Lower lobe of right lung (tissue), 2 donors: ENCODE measurements around the gene E2F6. TPM values are rescaled to one million over a fixed set of nuclear protein-coding genes. Genes with fewer than 3 reads are reported as not detected.

Experiments
- ATAC-seq, 2 donors: fragments of 200-7000 bp; cut with Tn5 transposase; one replicate each; pipeline ENCODE4 v1.9.1; 2020 to 2022; ENCODE audit warnings: mild to moderate bottlenecking in 2 of 2, moderate library complexity in 2 of 2
- DNase-seq: peaks from one replicate; pipeline ENCODE4 v3.0.0-alpha.2; 2020
- H3K27ac ChIP-seq: fragments of 200-600 bp; one replicate; pipeline ENCODE4 v1.8.0; 2022
- H3K27me3 ChIP-seq: fragments of 200-600 bp; one replicate; pipeline ENCODE4 v1.8.0; 2022; ENCODE audit warnings: low read depth
- H3K36me3 ChIP-seq: fragments of 200-600 bp; one replicate; pipeline ENCODE4 v1.8.0; 2022; ENCODE audit warnings: mild to moderate bottlenecking
- H3K4me1 ChIP-seq: fragments of 200-600 bp; one replicate; pipeline ENCODE4 v1.8.0; 2022
- H3K4me3 ChIP-seq: fragments of 200-600 bp; one replicate; pipeline ENCODE4 v1.8.0; 2022; ENCODE audit warnings: mild to moderate bottlenecking
- H3K9me3 ChIP-seq: fragments of 200-600 bp; one replicate; pipeline ENCODE4 v1.8.0; 2022
- CTCF ChIP-seq: fragments of 200-600 bp; IDR thresholded peaks from one replicate; pipeline ENCODE4 v1.8.0; 2022; ENCODE audit warnings: antibody characterized with exemption, mild to moderate bottlenecking
- intact Hi-C: fragments of 100-400 bp; cut with DNase I; formaldehyde crosslinking; loops from one replicate; pipeline ENCODE4 v1.11.0; 2022
- total RNA-seq: library from RNA; stranded (reverse); fragmentation: NEBNext Ultra II Directional; extraction: Animal tissue kit (Norgen Biotek cat#: 25700); gene quantifications from one replicate; pipeline ENCODE4 v1.2.1, GENCODE V29; 2021
- donor health status: DM: no; HTN: yes; CAD: no; lungs with severe emphysema.

E2F6 gene
- total RNA-seq, 1 donor from 2014 or later: 12.3 TPM

DNA sequence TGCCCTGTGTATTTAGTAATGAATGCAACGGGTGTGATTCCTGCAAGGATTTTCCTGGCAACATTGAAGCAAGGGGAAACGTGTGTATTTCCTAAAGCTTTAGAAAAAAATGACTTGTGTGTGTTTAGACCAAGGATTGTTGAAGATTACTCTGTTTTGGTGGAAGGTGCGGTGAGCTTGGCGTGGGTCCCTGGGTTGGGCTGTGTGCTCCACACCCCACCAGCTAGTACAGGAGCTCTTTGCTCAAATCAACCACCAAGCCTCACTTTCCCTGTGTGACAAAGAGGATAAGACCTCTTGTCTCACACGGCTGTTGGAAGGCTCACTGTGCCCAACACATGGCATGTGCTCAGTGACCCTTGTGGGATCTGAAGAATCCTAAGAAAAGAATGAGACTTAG lies 46.5 kb upstream of the E2F6 start:
- Histone ChIP-seq H3K4me3 (no peak overlapping the region), H3K27me3 (no peaks in the 10 kb centered on the region), H3K36me3 (no peaks in the 10 kb centered on the region), H3K27ac (no peak overlapping the region), H3K4me1 (no peaks in the 10 kb centered on the region), H3K9me3 (no peaks in the 10 kb centered on the region)
- intact Hi-C loops: no loop called here
- no peak for TF ChIP-seq CTCF
- ATAC-seq (no peak), DNase-seq (no peak)

DNA sequence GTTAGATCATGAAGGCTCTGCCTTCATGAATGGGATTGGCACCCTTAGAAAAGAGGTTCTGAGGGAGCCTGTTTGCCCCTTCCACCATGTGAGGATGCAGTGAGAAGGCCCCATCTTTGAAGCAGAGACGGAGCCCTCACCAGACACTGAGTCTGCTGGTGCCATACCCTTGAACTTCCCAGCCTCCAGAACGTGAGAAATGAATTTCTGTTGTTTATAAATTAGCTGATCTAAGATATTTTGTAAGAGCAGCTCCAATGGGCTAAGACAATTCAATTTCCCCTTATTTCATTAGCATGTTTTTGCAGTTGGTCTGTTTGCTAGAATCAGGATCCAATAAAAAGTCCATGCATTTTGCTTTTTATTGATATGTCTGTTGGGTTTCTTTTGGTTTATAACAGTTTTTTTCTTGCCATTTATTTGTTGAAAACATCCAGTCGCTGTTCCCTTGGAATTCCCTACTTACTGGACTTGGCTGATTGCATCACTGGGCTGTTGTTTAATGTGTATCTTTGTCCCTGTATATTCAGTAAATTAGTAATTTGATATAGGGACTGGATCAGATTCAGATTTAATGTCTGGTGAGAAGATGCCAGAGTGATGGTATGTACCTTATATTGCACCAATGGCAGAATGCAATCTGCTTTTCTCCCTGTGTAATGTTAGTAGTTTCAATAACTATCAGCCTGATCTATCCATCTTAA lies 43.8 kb upstream of the E2F6 start:
- no peak for DNase-seq
- no peaks in the 10 kb centered on the region for H3K27me3 ChIP-seq
- no peaks in the 10 kb centered on the region for H3K9me3 ChIP-seq
- H3K4me3 ChIP-seq: no peak overlapping the region
- no peak for TF ChIP-seq CTCF
- no peak overlapping the region for H3K27ac ChIP-seq
- ATAC-seq: no peak
- H3K36me3 ChIP-seq: no peaks in the 10 kb centered on the region
- no peaks in the 10 kb centered on the region for H3K4me1 ChIP-seq
- intact Hi-C loops: no loop called here

DNA sequence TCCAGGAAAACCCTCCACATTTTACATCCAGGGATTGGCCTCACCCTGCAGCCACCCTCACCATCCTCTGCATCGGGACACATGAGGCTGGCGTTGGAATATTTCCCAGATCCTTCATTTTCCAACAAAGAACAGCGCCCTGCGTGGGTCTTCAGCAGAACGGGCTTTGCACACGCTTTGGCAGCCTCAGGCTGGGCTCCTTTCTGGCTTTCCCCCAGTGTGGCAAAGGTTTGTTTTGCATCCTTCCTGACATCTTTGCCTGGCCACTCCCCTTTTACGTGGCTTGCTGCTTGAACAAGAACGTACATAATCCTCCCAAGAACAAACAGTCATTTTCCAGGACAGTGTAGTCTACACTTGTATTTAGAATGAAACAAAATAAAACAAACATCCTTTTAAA lies 42.3 kb upstream of the E2F6 start:
- no peak overlapping the region for H3K27ac ChIP-seq
- H3K36me3 ChIP-seq: no peaks in the 10 kb centered on the region
- ATAC-seq (no peak), DNase-seq (no peak)
- no peaks in the 10 kb centered on the region for H3K4me1 ChIP-seq
- no peak overlapping the region for H3K4me3 ChIP-seq
- intact Hi-C loops: no loop called here
- TF ChIP-seq CTCF: no peak
- no peaks in the 10 kb centered on the region for H3K27me3 ChIP-seq
- no peaks in the 10 kb centered on the region for H3K9me3 ChIP-seq

DNA sequence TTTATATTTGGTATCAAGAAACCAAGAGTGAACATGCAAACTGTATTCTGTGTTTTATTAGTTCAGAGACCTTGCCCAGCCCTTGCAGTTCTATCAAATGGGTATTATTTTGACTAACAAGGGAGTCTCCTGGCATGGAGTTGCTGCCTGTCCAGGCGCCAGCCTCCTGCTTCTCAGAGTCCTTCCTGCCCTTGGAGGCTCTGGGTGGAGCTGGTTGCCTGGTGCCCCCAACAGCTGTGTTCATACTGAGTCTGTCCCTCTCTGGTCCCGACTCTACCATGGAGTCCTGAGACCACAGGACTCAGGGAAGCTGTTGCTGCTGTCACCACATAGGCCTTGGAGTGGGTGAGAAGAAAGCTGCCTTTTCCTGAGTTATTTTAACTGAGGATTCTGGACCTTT lies 41.6 kb upstream of the E2F6 start:
- H3K4me3 ChIP-seq: no peak overlapping the region
- intact Hi-C loops: no loop called here
- TF ChIP-seq CTCF: no peak
- no peaks in the 10 kb centered on the region for H3K36me3 ChIP-seq
- H3K27ac ChIP-seq: no peak overlapping the region
- no peaks in the 10 kb centered on the region for H3K27me3 ChIP-seq
- ATAC-seq (no peak), DNase-seq (no peak)
- no peaks in the 10 kb centered on the region for H3K9me3 ChIP-seq
- H3K4me1 ChIP-seq: no peaks in the 10 kb centered on the region

DNA sequence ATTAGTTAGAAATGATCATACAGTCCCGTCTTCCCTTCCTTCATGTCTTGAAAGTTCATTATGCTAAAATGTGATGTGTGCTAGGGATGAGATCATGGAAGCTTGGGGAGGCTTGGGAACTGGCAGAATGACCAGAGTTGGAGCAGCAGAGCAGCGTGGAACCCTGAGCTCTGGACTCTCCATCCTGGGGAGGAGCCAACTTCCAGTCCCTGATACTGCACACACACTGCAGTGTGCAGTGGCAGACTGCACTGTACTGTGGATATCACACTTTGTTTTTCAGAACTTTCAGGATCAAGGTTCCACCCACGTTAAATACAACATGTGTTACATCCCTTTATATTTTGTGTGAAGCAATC lies 40.6 kb upstream of the E2F6 start:
- intact Hi-C loops: no loop called here
- Histone ChIP-seq H3K9me3 (no peaks in the 10 kb centered on the region), H3K27ac (no peak overlapping the region), H3K36me3 (no peaks in the 10 kb centered on the region), H3K27me3 (no peaks in the 10 kb centered on the region), H3K4me1 (no peaks in the 10 kb centered on the region), H3K4me3 (no peak overlapping the region)
- no peak for TF ChIP-seq CTCF
- ATAC-seq (peak in 1 of 2 donors; percentile 17), DNase-seq (no peak)
